K562 (cell line): ENCODE data around the gene P2RX2.

Experiments
- CAMTA2 ChIP-seq: fragments of 250-450 bp; sonication (Bioruptor Pico); conservative IDR thresholded peaks from 2 replicates; pipeline ENCODE4 v1.5.1; 2022
- NFXL1 ChIP-seq: fragments of 450-650 bp; formaldehyde crosslinking; IDR thresholded peaks from 2 replicates; pipeline ENCODE4 v1.4.0; 2021; ENCODE audit warnings: mild to moderate bottlenecking
- POLR2A ChIP-seq: fragments of 450-650 bp; conservative IDR thresholded peaks from 2 replicates; pipeline ENCODE4 v1.6.1; 2016
- POLR2AphosphoS5 ChIP-seq: IDR thresholded peaks from 2 replicates; pipeline ENCODE4 v1.6.1; 2011; ENCODE audit warnings: mild to moderate bottlenecking, low read depth, low read length, moderate library complexity; ENCODE audit not compliant: control insufficient read depth, insufficient read depth
- YBX1 ChIP-seq: fragments of 450-650 bp; IDR thresholded peaks from 2 replicates; pipeline ENCODE4 v1.7.1; 2016; ENCODE audit warnings: mild to moderate bottlenecking
- TF ChIP-seq, protein P1 (sequence below), 3 experiments: IDR thresholded peaks in 2 of 3; conservative IDR thresholded peaks in 1 of 3; 2 replicates each; pipeline ENCODE4 v1.5.1; 2011 to 2012; ENCODE audit warnings: low read length in 3 of 3, mild to moderate bottlenecking in 3 of 3, control low read depth in 2 of 3, improper control_type of control experiment in 1 of 3, inconsistent platforms in 1 of 3, low read depth in 1 of 3, mixed read lengths in 1 of 3, moderate library complexity in 1 of 3; ENCODE audit not compliant: insufficient read depth in 2 of 3
- TF ChIP-seq, protein P2 (sequence below), 2 experiments: fragments of 450-650 bp in 1 of 2; sonication (generic) in 1 of 2; formaldehyde crosslinking in 1 of 2; IDR thresholded peaks in 1 of 2; conservative IDR thresholded peaks in 1 of 2; 2 replicates each; pipeline versions ENCODE4 v1.6.1 to v1.8.1; 2016 to 2023; ENCODE audit warnings: mild to moderate bottlenecking in 2 of 2, moderate library complexity in 2 of 2, inconsistent platforms in 1 of 2, missing genetic modification reagents in 1 of 2

DNA sequence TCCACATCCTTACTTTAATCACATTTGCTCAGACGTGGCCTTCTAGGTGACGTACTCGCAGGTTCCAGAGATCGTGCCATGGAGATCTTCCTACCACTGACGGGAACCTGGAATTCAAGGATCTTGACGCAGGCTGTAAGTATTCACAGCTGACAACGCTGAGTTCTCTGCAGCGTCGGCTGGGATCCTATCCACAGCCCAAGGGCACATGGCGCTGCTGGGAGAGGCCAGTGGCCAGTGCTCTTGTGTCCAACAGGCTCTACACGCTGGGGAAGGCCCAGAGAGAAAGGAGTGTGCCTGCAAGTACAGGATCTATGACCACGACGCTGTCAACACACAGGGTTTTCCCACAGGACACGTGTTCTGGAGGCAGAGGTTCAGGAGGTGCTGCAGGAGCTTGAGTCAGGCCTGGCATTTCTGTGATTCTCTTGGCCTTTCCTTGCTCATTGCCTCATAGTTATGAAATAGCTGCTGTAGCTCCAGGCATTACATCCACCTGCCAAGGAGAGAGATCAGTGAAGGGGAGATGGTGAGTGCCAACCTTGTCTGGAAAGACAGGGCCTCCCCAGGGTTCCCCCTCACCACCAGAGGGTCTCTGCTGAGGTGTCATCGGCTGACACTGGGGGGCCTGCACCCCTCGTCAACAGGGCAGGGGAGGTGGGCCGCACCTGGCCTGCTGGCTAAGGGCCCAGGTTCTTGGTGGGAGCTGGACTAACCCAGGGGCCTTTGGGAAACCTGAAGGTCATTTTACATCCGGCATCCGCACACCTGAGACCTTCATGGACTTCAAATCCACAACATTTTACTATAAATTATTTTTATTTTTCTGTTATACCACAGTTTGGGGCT, 29.5 kb upstream of the P2RX2 start:
- TF ChIP-seq NFXL1 (CRISPR knock-in tag) (no peak), CAMTA2 (CRISPR knock-in tag) (no peak), POLR2AphosphoS5 (no peak), YBX1 (no peak), POLR2A (no peak)
- TF ChIP-seq, protein P1, sequence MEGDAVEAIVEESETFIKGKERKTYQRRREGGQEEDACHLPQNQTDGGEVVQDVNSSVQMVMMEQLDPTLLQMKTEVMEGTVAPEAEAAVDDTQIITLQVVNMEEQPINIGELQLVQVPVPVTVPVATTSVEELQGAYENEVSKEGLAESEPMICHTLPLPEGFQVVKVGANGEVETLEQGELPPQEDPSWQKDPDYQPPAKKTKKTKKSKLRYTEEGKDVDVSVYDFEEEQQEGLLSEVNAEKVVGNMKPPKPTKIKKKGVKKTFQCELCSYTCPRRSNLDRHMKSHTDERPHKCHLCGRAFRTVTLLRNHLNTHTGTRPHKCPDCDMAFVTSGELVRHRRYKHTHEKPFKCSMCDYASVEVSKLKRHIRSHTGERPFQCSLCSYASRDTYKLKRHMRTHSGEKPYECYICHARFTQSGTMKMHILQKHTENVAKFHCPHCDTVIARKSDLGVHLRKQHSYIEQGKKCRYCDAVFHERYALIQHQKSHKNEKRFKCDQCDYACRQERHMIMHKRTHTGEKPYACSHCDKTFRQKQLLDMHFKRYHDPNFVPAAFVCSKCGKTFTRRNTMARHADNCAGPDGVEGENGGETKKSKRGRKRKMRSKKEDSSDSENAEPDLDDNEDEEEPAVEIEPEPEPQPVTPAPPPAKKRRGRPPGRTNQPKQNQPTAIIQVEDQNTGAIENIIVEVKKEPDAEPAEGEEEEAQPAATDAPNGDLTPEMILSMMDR (IDR thresholded peaks at IDR 0.05 in 2 of 3, conservative IDR thresholded peaks at IDR 0.05 in 1 of 3; ENCODE audit: insufficient read depth in 2 of 3, low read depth in 1 of 3, low read length in 3 of 3) = no peak
- TF ChIP-seq, protein P2, sequence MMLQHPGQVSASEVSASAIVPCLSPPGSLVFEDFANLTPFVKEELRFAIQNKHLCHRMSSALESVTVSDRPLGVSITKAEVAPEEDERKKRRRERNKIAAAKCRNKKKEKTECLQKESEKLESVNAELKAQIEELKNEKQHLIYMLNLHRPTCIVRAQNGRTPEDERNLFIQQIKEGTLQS (IDR thresholded peaks at IDR 0.05) = no peak
- TF ChIP-seq, protein P2 (CRISPR knock-in tag; conservative IDR thresholded peaks at IDR 0.05) = no peak
